SW 1271 (cell line): ENCODE measurements around the gene NPB.

Experiments used
- DNase-seq, 2 experiments: peaks; one replicate each; lab custom pipeline; 2025; lab: John Stamatoyannopoulos, UW

The NPB gene

GRCh38 chr17:81898885-81899284 lies 3.2 kb upstream of the NPB start:
- DNase-seq, result no peak

DNA sequence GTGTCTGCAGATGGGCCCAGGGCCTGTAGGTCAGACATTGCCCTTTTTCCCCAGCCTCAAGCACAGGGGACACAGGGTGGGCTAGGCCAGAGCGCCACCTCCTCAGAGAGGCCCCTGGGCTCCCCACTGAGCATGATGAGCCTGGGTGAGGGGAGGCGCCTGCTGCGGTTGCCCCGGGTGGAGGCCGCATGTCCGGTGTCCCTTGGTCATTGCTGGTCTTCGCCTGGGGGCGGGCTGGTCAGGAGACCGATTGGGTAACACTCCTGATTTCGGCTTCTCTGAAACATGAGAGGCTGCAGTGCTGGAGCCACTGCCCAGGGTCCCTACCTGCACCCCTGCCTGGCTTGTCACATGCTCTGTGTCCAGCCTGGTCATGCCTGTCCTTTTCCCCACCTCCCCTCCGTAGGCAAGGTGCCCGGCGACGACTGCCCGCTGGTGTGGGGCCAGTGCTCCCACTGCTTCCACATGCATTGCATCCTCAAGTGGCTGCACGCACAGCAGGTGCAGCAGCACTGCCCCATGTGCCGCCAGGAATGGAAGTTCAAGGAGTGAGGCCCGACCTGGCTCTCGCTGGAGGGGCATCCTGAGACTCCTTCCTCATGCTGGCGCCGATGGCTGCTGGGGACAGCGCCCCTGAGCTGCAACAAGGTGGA lies 2.4 kb upstream of the NPB start:
- no peak for DNase-seq

DNA sequence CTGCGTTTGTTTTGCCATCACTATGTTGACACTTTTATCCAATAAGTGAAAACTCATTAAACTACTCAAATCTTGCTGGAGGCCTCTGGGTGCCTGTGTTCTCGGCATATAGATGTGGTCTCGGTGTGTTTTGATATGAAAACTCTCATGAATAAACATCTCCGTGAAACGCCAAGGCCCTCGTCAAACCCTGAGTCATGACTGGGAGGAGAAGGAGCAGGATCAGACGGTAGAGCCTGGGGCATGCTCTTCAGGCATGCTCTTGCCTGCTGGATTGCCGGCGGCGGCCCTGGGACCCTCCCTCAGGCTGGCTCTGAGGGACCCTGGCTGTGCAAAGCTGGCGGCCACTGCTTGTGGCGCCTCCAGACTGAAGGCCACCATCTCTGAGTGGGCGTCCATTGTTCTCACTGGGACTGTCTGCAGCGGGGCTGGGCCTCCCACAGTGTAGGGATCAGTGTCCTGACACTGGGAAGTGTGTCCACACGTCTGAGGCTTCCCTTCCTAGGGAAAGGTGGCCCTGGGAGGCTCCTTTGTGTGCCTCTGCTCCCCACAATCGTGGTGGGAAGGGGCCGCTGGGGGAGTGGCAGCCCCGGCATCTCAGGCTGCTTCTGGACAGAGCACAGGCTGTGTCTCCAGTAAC lies 1.7 kb upstream of the NPB start:
- DNase-seq, result no peak

- no peak for DNase-seq
Observed at GRCh38 chr17:81901167-81902022, 643 bp upstream of the NPB start.

GRCh38 chr17:81902653-81903414 lies 796 bp downstream of the NPB start:
- DNase-seq, result no peak

- DNase-seq, result no peak
Observed at GRCh38 chr17:81903415-81903831, 1.4 kb downstream of the NPB start.

DNA sequence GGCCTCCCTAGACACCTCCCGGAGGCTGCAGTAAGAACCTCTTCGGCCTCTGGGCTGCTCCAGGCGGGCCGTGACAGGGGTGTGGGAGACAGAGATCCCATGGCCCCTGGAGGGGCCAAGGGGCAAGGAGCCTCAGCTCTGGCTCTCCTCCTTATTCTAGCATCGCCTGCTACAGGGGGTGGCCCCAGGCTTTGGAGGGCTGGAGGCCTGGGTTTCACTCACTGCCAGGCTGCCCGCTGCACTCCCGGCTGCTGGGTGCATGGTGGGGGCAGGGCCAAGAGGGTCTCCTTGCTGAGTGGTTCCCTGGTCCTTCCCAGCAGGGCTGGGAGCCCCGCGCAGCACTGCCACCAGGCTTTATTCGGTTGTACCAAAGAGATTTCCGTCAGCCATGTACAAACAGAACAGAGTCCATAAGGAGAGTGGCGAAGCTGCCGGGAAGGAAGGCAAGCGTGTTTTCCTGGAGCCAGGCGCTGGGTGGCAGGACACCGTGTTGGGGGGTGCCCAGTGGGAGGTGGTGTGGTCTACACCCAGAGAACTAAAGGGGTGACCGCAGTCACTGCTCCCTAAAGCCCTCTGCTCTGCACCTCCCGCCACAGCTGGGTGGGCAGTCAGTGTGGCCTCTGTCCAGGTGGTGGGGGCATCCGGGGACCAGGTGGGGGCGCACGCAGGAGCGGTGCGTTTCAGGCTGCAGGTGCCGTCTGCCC lies 2.0 kb downstream of the NPB start:
- no peak for DNase-seq

GRCh38 chr17:81904600-81905423 lies 2.8 kb downstream of the NPB start:
- no peak for DNase-seq

- DNase-seq, result no peak
Observed at GRCh38 chr17:81905424-81905875, 3.4 kb downstream of the NPB start.

- no peak for DNase-seq
Observed at GRCh38 chr17:81905993-81906392, 4.0 kb downstream of the NPB start.

DNA sequence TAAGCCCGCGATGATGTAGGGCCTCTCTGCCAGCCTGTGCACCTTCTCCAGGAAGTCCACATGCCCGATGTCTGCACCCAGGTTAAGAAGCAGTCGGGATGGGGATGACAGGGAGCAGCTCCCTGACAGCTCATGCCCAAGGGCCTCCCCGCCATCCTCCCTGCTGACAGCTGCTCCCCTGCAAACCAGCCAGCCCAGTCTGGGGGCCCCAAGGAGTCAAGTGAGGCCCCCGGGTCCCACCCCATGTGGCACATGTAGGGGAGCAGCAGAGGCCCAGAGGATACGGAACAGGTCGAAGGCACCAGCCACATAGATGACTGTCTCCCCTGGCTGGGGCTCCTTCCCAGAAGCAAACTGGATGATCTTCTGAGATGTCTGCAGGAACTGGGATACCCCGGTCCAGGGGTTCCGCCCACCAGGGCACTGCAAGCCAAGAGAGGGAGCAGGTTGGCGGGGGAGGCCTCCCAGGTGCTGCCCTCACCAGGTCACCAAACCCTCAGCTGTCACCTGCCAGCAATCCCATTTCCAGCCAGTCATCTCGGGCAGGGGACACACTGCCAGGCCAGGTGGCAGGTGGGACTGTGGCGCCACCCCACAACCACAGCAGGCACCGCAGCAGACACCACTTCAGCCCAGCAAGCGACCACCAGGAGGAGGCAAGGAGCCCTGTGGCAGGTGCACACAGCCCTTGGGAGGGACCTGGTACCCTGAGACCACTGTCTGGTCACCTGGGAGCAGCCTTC lies 4.6 kb downstream of the NPB start:
- no peak for DNase-seq

GRCh38 chr17:81907219-81908145 lies 5.4 kb downstream of the NPB start:
- DNase-seq, result no peak

GRCh38 chr17:81908793-81909192 lies 6.8 kb downstream of the NPB start:
- no peak for DNase-seq

DNA sequence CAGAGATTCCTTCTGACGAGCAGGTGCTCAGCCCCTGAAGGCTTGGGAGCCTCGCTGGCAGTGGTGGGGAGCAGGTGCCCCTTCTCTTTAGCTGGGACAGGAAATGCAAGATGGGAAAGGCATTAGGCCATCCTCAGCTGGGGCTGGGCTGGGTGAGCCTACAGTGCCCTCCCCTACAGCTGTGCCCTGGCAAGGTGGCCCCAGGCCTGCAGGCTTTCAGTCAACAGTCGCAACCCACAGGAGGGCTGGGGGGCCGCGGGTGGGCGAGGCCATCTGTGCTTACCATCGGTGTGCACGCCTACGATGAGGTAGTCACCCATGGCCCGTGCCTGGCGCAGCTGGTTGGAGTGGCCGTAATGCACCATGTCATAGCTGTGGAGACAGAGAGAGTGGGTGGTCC lies 7.2 kb downstream of the NPB start:
- no peak for DNase-seq

- DNase-seq, result peak in 1 of 2 experiments; percentile 9
Observed at GRCh38 chr17:81909966-81910839, 8.2 kb downstream of the NPB start.

GRCh38 chr17:81910840-81911276 lies 8.8 kb downstream of the NPB start:
- no peak for DNase-seq

DNA sequence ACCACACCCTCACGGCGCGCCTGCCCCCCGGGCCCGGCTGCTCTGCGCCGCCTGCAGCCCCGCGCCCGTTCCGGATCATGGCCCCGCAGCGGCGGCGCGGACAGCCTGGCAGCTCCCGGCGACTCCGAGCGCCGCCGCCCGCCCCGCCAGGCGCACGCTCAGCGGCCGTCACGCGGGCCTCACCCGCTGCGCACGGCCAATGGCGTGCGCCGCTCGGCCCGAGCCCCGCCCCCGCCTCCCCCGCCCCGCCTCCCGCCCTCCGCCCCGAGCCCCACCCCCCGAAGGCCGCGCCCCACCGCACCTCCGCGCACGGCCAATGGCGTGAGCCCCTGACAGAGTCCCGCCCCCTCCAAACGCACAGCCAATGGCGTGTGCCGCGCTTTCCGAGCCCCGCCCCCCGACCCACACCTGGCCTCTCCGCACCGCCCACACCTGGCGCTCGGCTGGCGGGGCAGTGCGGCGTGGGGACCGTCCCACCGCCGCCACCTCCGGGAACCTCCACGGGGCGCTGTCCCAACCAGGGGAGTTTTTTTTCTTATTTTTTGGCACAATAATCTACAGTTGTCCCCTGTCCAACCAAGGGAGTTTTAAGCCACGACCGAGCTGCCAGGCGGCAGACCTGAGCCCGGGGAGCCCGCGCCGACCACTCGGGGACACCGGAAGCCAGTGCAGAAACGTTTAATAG lies 9.4 kb downstream of the NPB start, which contains the start of gene PCYT2:
Gene PCYT2, minus strand, starts transcription at position 123 of the 685 bp plus-strand sequence. Its CDS starts 44 bp downstream, at position 79.
- peak; percentile 43 to 72 for DNase-seq
